Activated CD8-positive, alpha-beta T cell treated with anti-CD3 and anti-CD28 coated beads for 36 hours (primary cell): ENCODE measurements around the gene PRG2. TPM values are rescaled to one million over a fixed set of nuclear protein-coding genes. Genes with fewer than 3 reads are reported as not detected.

Experiments
- ATAC-seq: fragments of 200-7000 bp; cut with Tn5 transposase; one replicate; pipeline ENCODE4 v1.10.0; 2021; ENCODE audit warnings: mild to moderate bottlenecking, moderate library complexity
- CTCF ChIA-PET: fragments of 350-600 bp; sonication (Branson Sonifier 250); formaldehyde crosslinking; loops from one replicate; lab custom pipeline; 2021; ENCODE audit warnings: antibody characterized with exemption; lab: Charles Lee
- POLR2A ChIA-PET: fragments of 350-600 bp; sonication (Branson Sonifier 250); formaldehyde crosslinking; loops from one replicate; lab custom pipeline; 2021; ENCODE audit warnings: antibody characterized with exemption; lab: Charles Lee
- DNase-seq: peaks from one replicate; pipeline ENCODE4 v3.0.0-alpha.2; 2020
- H3K27ac Mint-ChIP-seq: one replicate; pipeline ENCODE4 v1.8.0; 2021; ENCODE audit warnings: mild to moderate bottlenecking, mixed read lengths
- H3K27me3 Mint-ChIP-seq: one replicate; pipeline ENCODE4 v1.8.0; 2021; ENCODE audit warnings: mixed read lengths
- H3K36me3 Mint-ChIP-seq: one replicate; pipeline ENCODE4 v1.8.0; 2021; ENCODE audit warnings: low read depth, mixed read lengths
- H3K4me1 Mint-ChIP-seq: one replicate; pipeline ENCODE4 v1.8.0; 2021; ENCODE audit warnings: low read depth, mixed read lengths
- H3K4me3 Mint-ChIP-seq: one replicate; pipeline ENCODE4 v1.8.0; 2021; ENCODE audit warnings: mild to moderate bottlenecking, moderate library complexity, mixed read lengths
- H3K9me3 Mint-ChIP-seq: one replicate; pipeline ENCODE4 v1.8.0; 2021; ENCODE audit warnings: mixed read lengths
- intact Hi-C: fragments of 100-400 bp; cut with micrococcal nuclease; formaldehyde crosslinking; loops from one replicate; pipeline ENCODE4 v1.10.0; 2022
- total RNA-seq, 2 experiments: library from RNA; stranded (reverse); gene quantifications; one replicate each; pipeline ENCODE4 v1.2.3, GENCODE V29; 2021
- TF ChIP-seq, protein P1 (sequence below): fragments of 200-600 bp; IDR thresholded peaks from one replicate; pipeline ENCODE4 v1.8.0; 2022; ENCODE audit warnings: antibody characterized with exemption, mild to moderate bottlenecking

PRG2 gene
- total RNA-seq, 2 experiments from 2014 or later: 0.43 to 2.3 TPM

DNA sequence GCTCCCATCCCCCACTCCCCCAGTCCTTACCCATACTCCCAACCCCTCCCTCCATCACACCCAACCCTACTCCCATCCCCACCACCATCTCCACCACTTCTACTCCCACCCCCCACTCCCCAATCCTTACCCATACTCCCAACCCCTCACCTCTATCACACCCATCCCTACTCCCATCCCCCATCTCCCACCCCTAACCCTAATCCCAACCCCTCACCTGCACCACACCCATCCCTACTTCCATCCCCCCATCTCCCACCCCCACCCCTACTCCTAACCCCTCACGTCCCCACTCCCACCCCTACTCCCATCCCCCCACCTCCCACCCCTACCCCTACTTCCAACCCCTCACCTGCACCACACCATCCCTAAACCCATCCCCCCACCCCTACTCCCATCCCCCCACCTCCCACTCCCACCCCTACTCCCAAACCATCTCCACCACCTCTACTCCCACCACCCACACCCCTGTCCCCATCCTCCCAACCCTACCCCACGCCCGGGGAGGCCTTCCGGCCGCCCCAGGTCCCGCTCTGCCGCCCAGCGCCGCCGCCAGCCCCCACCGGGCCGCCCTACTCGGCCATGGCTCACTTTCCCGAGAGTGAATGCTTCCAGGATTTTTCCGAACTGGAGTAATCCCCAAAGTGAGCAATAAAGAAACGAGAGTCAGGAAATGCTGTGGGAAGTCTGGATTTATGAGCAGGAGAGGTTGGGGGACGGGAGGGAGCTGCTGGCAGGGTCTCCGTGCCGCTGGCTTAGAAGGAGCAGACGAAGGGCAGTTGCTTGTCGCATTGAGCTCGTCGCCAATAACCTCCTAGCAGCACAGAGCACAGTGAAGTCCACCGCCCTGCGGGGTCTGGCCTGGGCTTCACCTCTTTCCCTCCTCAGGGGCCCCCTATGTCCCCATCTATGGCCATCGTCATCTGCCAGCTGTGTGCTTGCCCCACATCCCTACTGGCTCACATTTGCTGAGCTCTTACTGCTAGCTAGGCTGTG lies 14.1 kb downstream of the PRG2 start:
- ATAC-seq (no peak), DNase-seq (no peak)
- Mint-ChIP-seq H3K9me3 (no peaks in the 10 kb centered on the region), H3K27ac (no peak overlapping the region), H3K27me3 (peaks cover 18% of the 10 kb centered on the region), H3K4me3 (no peak overlapping the region), H3K4me1 (no peaks in the 10 kb centered on the region), H3K36me3 (no peaks in the 10 kb centered on the region)
- intact Hi-C loops: no loop called here
- ChIA-PET CTCF (no interaction called here), POLR2A (no interaction called here)
- TF ChIP-seq, protein P1, sequence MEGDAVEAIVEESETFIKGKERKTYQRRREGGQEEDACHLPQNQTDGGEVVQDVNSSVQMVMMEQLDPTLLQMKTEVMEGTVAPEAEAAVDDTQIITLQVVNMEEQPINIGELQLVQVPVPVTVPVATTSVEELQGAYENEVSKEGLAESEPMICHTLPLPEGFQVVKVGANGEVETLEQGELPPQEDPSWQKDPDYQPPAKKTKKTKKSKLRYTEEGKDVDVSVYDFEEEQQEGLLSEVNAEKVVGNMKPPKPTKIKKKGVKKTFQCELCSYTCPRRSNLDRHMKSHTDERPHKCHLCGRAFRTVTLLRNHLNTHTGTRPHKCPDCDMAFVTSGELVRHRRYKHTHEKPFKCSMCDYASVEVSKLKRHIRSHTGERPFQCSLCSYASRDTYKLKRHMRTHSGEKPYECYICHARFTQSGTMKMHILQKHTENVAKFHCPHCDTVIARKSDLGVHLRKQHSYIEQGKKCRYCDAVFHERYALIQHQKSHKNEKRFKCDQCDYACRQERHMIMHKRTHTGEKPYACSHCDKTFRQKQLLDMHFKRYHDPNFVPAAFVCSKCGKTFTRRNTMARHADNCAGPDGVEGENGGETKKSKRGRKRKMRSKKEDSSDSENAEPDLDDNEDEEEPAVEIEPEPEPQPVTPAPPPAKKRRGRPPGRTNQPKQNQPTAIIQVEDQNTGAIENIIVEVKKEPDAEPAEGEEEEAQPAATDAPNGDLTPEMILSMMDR: no peak

DNA sequence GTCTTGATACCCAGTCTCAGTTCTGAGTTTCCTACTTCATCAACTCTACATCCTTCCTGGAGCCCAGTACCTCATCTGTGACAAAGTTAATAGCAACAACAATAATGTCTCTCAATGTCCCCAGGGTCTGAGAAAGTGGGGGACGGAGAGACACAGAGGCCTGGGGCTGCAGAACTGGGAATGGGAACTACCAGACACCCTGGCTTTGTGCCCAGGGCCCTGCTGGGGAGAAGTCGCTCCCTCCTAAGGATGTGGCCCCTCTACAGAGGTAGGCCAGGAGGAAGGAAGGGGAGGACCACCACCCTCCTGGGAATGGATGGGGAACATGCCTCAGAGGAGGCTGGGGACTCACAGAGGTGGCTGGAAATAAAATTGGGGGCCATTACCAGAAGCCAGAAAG lies 15.0 kb downstream of the PRG2 start:
- TF ChIP-seq, protein P1: no peak
- intact Hi-C loops: no loop called here
- no peak for DNase-seq
- Mint-ChIP-seq H3K27me3 (peaks cover 18% of the 10 kb centered on the region), H3K36me3 (no peaks in the 10 kb centered on the region), H3K27ac (no peak overlapping the region), H3K4me1 (no peaks in the 10 kb centered on the region), H3K9me3 (no peaks in the 10 kb centered on the region), H3K4me3 (no peak overlapping the region)
- ChIA-PET CTCF (no interaction called here), POLR2A (no interaction called here)
- no peak for ATAC-seq

DNA sequence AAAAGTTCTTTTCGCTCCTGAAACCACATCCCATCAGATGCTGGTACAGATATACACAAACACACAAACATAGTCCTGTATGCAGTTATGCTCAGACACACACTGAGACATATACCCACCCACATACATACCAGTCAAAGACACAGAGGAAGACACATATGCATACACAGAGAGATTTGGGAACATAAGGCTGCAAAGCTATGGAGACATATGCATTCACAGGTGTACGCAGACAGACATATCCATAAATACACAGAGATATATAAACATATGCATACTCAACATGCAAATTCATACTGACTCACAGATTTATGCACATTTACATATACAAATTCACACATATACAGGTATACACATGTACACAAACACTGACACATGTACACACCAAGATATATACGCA lies 15.5 kb downstream of the PRG2 start:
- ChIA-PET POLR2A (no interaction called here), CTCF (no interaction called here)
- DNase-seq: no peak
- intact Hi-C loops: no loop called here
- Mint-ChIP-seq H3K36me3 (no peaks in the 10 kb centered on the region), H3K9me3 (no peaks in the 10 kb centered on the region), H3K27me3 (peaks cover 16% of the 10 kb centered on the region), H3K4me1 (no peaks in the 10 kb centered on the region), H3K4me3 (no peak overlapping the region), H3K27ac (no peak overlapping the region)
- TF ChIP-seq, protein P1: no peak
- no peak for ATAC-seq

DNA sequence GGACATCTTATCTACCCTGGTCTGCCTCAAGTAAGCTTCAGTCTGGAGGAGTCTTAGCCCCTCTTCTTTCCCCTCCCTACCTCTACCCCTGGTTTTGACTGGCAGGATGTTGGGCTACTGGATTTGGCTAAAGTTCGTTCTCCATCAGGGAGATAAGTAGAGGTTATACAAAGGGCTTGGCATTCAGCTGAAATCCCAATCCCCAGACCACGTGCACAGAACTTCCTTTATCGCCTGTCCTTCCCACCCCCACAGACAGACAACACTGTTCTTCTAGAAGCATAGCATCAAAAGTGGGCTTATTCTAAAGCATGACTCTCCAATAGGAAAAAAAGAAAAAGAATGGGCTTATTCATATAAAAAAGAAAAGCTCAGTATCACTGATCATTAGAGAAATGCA lies 17.3 kb downstream of the PRG2 start:
- intact Hi-C loops: no loop called here
- Mint-ChIP-seq H3K4me1 (no peaks in the 10 kb centered on the region), H3K27ac (no peak overlapping the region), H3K36me3 (no peaks in the 10 kb centered on the region), H3K27me3 (peaks cover 9% of the 10 kb centered on the region), H3K4me3 (no peak overlapping the region), H3K9me3 (no peaks in the 10 kb centered on the region)
- TF ChIP-seq, protein P1: no peak
- ChIA-PET CTCF (interaction anchor here (0.7 to 1.7 kb wide), 5 partner anchors 11 to 154 kb away, joined by 3 to 5 read pairs (median 3); no protein-coding TSS in a partner anchor), POLR2A (interaction anchor here (1.8 kb wide), 1 partner anchor 28 kb away, joined by 5 read pairs; no protein-coding TSS in a partner anchor)
- DNase-seq: no peak
- no peak for ATAC-seq

DNA sequence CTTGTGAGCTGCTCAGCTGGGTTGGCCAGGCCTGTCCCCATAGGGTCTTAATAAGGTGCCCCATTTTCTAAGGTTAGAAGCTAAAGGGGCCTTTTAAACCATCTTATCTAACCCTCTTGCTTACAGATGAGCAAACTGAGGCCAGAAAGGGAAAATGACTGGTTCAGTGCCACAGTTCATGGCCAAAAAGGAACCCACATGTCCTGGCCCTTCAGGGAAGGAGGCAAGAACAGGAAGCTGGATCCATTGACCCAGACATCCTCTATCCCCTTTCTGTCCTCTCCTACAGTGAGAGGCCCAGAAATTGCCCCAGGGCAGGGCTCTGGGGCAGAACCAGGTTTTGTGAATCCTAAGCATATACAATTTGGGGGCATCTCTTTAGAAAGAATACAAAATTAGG lies 19.5 kb downstream of the PRG2 start:
- POLR2A ChIA-PET: interaction anchor here (0.5 to 1.2 kb wide), 2 partner anchors 8 to 26 kb away, joined by 3 read pairs; no protein-coding TSS in a partner anchor

More for the DNA sequence above, 19.5 kb downstream of the PRG2 start:
- H3K9me3 Mint-ChIP-seq: no peaks in the 10 kb centered on the region
- H3K27me3 Mint-ChIP-seq: no peaks in the 10 kb centered on the region
- intact Hi-C loops: no loop called here
- H3K27ac Mint-ChIP-seq: no peak overlapping the region
- TF ChIP-seq, protein P1: no peak
- CTCF ChIA-PET: interaction anchor here (1.1 to 1.3 kb wide), 2 partner anchors 10 to 25 kb away, joined by 3 to 5 read pairs; no protein-coding TSS in a partner anchor
- no peaks in the 10 kb centered on the region for H3K4me1 Mint-ChIP-seq
- ATAC-seq: no peak
- no peak overlapping the region for H3K4me3 Mint-ChIP-seq
- no peak for DNase-seq
- no peaks in the 10 kb centered on the region for H3K36me3 Mint-ChIP-seq
